ENCODE measurements around the gene SNRPA1. TPM values are rescaled to one million over a fixed set of nuclear protein-coding genes. Genes with fewer than 3 reads are reported as not detected.
A peak's percentile ranks its signal among the peaks of the same experiment; 100 is the strongest.

Gene SNRPA1
- total and polyA plus RNA-seq, 2 donors (not counting 1 experiment from before 2014, with no cell fraction given): 97.7 to 113 TPM

DNA sequence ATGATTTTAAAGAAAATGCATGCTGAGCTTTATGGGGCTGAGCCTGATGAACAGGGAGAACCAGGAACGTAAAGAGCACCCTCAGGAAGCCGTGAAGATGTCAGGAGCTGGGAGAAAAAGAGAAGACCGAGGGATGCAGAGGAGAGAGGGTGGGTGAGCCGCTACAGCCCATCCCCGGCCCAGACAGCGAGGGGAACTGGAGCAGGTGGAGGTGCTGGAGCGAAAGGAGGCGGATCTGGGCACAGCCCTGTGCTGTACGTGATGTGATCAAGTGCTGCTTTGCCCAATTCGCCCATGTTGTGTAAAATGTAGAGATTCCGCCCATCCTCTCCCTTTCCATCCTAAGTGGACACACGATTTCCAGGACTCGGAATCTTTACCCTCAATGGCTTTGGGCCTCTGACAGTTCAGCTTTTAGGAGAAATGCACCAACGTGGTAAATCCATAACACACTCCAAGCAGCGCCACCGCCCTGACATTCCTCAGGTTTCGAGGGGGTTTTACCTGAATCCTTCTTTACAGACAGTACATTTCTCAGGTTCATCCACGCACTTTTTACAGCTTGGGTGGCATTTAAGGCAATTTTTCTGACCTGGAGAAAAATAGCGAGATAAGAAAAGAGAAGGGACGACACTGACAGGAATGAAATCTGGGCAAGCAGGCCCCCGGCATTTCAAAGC, 27.1 kb upstream of the SNRPA1 start:
- Histone ChIP-seq H3K27ac (ENCODE audit: low read length in 2 of 2) (no peak overlapping the region), H4K20me1 (ENCODE audit: control insufficient read depth, insufficient read depth, low read length, poor library complexity, severe bottlenecking) (no peaks in the 10 kb centered on the region), H3K27me3 (replicated peaks in 1 of 4; ENCODE audit: control extremely low read depth in 1 of 4, control insufficient read depth in 3 of 4, insufficient read depth in 4 of 4, low read length in 3 of 4) (peaks cover 0 to 34% (median 9%) of the 10 kb centered on the region in 4 experiments), H3K9me3 (ENCODE audit: control extremely low read depth in 1 of 3, control insufficient read depth in 2 of 3, insufficient read depth in 1 of 3, low read length in 2 of 3) (peaks cover 0 to 12% (median 0%) of the 10 kb centered on the region in 3 donors), H3K4me3 (ENCODE audit: control extremely low read depth in 1 of 5, extremely low read depth in 1 of 5, insufficient read depth in 1 of 5, low read depth in 2 of 5, low read length in 4 of 5) (no peak overlapping the region), H3K4me2 (replicated peaks; ENCODE audit: low read depth, low read length, poor library complexity, severe bottlenecking) (no peak overlapping the region), H3K9ac (ENCODE audit: low read length) (no peak overlapping the region), H3K36me3 (replicated peaks in 1 of 2; ENCODE audit: control extremely low read depth in 1 of 2, control insufficient read depth in 1 of 2, extremely low read depth in 1 of 2, insufficient read depth in 2 of 2, low read length in 1 of 2) (no peaks in the 10 kb centered on the region), H3K79me2 (ENCODE audit: control insufficient read depth, insufficient read depth, low read length) (no peaks in the 10 kb centered on the region), H3K4me1 (ENCODE audit: control insufficient read depth in 2 of 2, insufficient read depth in 2 of 2, low read length in 2 of 2) (peaks cover 7 to 9% of the 10 kb centered on the region in 2 donors), H2AFZ (ENCODE audit: insufficient read depth, low read depth, low read length, poor library complexity, severe bottlenecking) (no peak overlapping the region)
- TF ChIP-seq EZH2 (IDR thresholded peaks at IDR 0.05; ENCODE audit: borderline replicate concordance, insufficient read depth, low read depth, low read length, poor library complexity, severe bottlenecking): no peak
- TF ChIP-seq, protein P1, sequence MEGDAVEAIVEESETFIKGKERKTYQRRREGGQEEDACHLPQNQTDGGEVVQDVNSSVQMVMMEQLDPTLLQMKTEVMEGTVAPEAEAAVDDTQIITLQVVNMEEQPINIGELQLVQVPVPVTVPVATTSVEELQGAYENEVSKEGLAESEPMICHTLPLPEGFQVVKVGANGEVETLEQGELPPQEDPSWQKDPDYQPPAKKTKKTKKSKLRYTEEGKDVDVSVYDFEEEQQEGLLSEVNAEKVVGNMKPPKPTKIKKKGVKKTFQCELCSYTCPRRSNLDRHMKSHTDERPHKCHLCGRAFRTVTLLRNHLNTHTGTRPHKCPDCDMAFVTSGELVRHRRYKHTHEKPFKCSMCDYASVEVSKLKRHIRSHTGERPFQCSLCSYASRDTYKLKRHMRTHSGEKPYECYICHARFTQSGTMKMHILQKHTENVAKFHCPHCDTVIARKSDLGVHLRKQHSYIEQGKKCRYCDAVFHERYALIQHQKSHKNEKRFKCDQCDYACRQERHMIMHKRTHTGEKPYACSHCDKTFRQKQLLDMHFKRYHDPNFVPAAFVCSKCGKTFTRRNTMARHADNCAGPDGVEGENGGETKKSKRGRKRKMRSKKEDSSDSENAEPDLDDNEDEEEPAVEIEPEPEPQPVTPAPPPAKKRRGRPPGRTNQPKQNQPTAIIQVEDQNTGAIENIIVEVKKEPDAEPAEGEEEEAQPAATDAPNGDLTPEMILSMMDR (IDR thresholded peaks at IDR 0.05): no peak
- H3K4me3 Mint-ChIP-seq: no peak overlapping the region
- no peak for ATAC-seq (ENCODE audit: low read depth)
- DNase-seq: no peak
- ChIA-PET CTCF (no interaction called here), POLR2A (no interaction called here)
- no peaks in the 10 kb centered on the region for H3K9me3 Mint-ChIP-seq (ENCODE audit: insufficient read depth)
- peaks cover 57% of the 10 kb centered on the region for H3K27me3 Mint-ChIP-seq
- WGBS (ENCODE audit: insufficient coverage): 86% methylated on average over 17 of the region's 21 CpGs
- H3K27ac Mint-ChIP-seq: no peak overlapping the region
- intact Hi-C loops (cut with micrococcal nuclease): no loop called here
- H3K4me1 Mint-ChIP-seq: peaks cover 6% of the 10 kb centered on the region

DNA sequence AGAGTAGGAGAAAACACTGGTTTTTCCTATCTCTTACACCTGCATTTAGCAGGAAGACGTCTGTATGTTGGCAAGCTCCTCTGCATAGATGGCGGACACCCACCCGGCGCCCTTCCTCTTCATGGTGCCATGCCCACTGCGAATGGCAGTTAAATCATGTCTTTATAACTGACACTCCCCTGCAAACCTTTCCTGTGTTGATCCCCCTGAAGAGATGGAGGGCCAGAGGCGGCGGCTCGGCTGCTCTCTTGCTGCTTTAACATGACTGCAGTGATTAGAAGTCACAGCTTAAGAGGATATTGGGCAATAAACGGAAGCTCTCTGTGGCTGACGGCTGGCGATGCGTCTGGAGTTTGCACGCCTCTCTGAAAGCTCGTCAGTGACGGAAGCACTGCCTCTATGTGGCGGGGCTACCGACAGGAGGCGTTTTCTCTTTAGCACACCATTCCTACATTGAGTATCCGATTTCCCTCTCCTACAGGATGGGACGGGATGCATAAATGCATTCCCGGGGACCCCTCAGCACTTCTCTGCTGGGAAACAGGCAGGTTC, 25.5 kb upstream of the SNRPA1 start:
- H3K9me3 ChIP-seq (ENCODE audit: control extremely low read depth in 1 of 3, control insufficient read depth in 2 of 3, insufficient read depth in 1 of 3, low read length in 2 of 3): peaks cover 0 to 12% (median 0%) of the 10 kb centered on the region in 3 donors
- ATAC-seq (ENCODE audit: low read depth) (peak; percentile 51), DNase-seq (peak; percentile 30)
- peak overlapping the region; percentile 79 for H2AFZ ChIP-seq (ENCODE audit: insufficient read depth, low read depth, low read length, poor library complexity, severe bottlenecking)
- no peak for TF ChIP-seq EZH2 (IDR thresholded peaks at IDR 0.05; ENCODE audit: borderline replicate concordance, insufficient read depth, low read depth, low read length, poor library complexity, severe bottlenecking)
- TF ChIP-seq, protein P1 (IDR thresholded peaks at IDR 0.05): peak; percentile 24
- no peaks in the 10 kb centered on the region for H3K79me2 ChIP-seq (ENCODE audit: control insufficient read depth, insufficient read depth, low read length)
- intact Hi-C loops (cut with micrococcal nuclease): no loop called here
- Mint-ChIP-seq H3K27ac (no peak overlapping the region), H3K9me3 (ENCODE audit: insufficient read depth) (no peaks in the 10 kb centered on the region), H3K4me3 (peak overlapping the region; percentile 75), H3K27me3 (peaks cover 47% of the 10 kb centered on the region), H3K4me1 (peaks cover 6% of the 10 kb centered on the region)
- H3K36me3 ChIP-seq (replicated peaks in 1 of 2; ENCODE audit: control extremely low read depth in 1 of 2, control insufficient read depth in 1 of 2, extremely low read depth in 1 of 2, insufficient read depth in 2 of 2, low read length in 1 of 2): no peaks in the 10 kb centered on the region
- peaks cover 7 to 9% of the 10 kb centered on the region in 2 donors for H3K4me1 ChIP-seq (ENCODE audit: control insufficient read depth in 2 of 2, insufficient read depth in 2 of 2, low read length in 2 of 2)
- H3K9ac ChIP-seq (ENCODE audit: low read length): peak overlapping the region; percentile 29
- peak overlapping the region; percentile 69 for H3K4me2 ChIP-seq (replicated peaks; ENCODE audit: low read depth, low read length, poor library complexity, severe bottlenecking)
- ChIA-PET CTCF (interaction anchor here (0.9 to 1.4 kb wide), 2 partner anchors 17 to 337 kb away, joined by 3 to 4 read pairs; no protein-coding TSS in a partner anchor), POLR2A (no interaction called here)
- H4K20me1 ChIP-seq (ENCODE audit: control insufficient read depth, insufficient read depth, low read length, poor library complexity, severe bottlenecking): no peaks in the 10 kb centered on the region
- peak overlapping the region in 3 of 5 experiments; percentile 23 to 48 (median 31) for H3K4me3 ChIP-seq (ENCODE audit: control extremely low read depth in 1 of 5, extremely low read depth in 1 of 5, insufficient read depth in 1 of 5, low read depth in 2 of 5, low read length in 4 of 5)
- peaks cover 0 to 32% (median 11%) of the 10 kb centered on the region in 4 experiments for H3K27me3 ChIP-seq (replicated peaks in 1 of 4; ENCODE audit: control extremely low read depth in 1 of 4, control insufficient read depth in 3 of 4, insufficient read depth in 4 of 4, low read length in 3 of 4)
- WGBS (ENCODE audit: insufficient coverage): 12% methylated on average over 21 of the region's 21 CpGs
- H3K27ac ChIP-seq (ENCODE audit: low read length in 2 of 2): no peak overlapping the region

Measured in B cell (primary cell).